Jurkat, Clone E6-1 (cell line): Measurements from ENCODE around the gene CYP4F2.
"Not testable (repeated sequence)": the region's sequence is repeated elsewhere in the genome, so short reads cannot be mapped to it uniquely, and the experiment has no call there.

ENCODE experiments used
- DNase-seq: peaks from one replicate; pipeline ENCODE4 v3.0.0-alpha.2; 2011; ENCODE audit warnings: low read depth, low spot score
- H3K4me3 ChIP-seq: 2 replicates; pipeline ENCODE4 v1.5.1; 2011; ENCODE audit warnings: mild to moderate bottlenecking, low read length, control low read depth, moderate library complexity

The CYP4F2 gene

GRCh38 chr19:15902254-15902653, 4.4 kb upstream of the CYP4F2 start:
- no peak overlapping the region for H3K4me3 ChIP-seq
- DNase-seq, result no peak

DNA sequence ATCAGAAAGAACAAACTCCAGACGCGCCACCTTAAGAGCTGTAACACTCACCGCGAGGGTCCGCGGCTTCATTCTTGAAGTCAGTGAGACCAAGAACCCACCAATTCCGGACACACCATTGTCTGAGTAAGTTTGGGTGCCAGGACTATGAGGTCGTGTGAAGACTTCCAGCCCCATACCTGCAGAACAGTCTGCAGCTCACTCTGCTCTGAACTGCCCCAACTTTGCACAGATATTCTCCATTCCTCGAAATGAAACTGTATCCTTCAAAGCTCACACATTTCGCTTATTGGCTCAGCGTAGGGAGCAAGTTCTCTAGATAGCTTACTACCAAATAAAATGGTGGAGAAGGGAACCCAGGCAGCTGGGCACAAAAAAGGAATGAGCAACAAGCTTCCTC, 2.6 kb upstream of the CYP4F2 start:
- no peak for DNase-seq
- H3K4me3 ChIP-seq, result peak overlapping the region; percentile 13

DNA sequence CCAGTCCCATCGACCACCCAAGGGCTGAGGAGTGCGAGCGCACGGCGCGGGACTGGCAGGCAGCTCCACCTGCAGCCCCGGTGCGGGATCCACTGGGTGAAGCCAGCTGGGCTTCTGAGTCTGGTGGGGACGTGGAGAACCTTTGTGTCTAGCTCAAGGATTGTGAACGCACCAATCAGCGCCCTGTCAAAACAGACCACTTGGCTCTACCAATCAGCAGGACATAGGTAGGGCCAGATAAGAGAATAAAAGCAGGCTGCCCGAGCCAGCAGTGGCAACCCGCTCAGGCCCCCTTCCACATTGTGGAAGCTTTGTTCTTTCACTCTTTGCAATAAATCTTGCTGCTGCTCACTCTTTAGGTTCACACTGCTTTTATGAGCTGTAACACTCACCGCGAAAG, 2.2 kb upstream of the CYP4F2 start:
- H3K4me3 ChIP-seq, DNase-seq: not testable (repeated sequence)

GRCh38 chr19:15899561-15899960, 1.7 kb upstream of the CYP4F2 start:
- H3K4me3 ChIP-seq, DNase-seq: not testable (repeated sequence)

DNA sequence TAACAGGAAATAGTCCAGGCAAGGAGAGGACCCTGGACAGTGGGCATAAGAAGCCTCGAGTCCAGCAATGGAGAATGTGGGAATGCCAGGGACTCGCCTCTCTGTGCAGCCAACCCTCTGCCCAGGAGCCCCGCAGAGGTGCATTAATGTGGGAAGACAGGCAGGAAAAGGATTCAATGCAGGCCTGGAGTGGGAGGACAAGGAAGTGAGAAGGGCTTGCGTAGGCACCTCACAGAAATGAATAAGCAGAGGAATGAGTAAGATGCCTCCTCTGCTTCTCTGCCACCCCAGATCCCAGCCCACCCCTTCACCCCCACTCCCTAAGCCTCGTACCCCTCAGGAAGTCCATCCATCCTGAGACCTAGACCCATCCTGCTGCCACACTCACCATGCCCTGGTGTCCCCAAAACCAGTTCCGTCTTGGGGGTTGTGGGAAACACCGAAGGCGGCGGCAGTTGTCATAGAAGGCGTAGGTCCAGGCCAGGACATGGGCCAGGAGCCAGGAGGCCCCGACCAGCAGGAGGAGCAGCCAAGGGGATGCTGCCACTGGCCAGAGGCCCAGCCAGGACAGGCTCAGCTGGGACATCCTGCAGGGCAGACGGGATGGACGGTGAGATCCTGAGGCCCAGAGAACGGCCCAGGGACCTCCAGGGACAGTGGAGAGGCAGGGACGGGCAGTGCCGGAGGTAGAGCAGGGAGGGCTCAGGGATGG, 692 bp downstream of the CYP4F2 start:
- DNase-seq, result no peak
- no peak overlapping the region for H3K4me3 ChIP-seq

DNA sequence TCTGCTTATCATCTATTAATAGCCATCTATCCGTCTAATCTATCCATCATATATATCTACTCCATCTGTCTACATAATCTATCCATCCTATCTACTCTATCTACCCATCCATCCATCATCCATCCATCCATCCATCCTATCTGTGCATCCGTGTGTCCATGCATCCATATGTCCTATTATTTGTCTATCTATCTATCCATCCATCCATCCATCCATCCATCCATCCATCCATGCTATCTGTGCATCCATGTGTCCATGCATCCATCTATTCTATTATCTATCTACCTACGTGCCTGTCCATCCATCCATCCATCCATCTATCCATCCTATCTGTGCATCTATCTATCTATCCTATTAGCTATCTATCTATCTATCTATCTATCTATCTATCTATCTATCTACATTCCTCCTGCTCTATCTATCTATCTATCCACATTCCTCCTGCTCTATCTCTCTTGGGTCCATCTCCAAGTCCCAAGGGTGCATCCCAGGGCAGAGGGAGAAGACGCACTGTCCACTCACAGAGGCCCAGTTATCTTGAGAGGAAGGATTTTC, 1.9 kb downstream of the CYP4F2 start:
- DNase-seq, result no peak

DNA sequence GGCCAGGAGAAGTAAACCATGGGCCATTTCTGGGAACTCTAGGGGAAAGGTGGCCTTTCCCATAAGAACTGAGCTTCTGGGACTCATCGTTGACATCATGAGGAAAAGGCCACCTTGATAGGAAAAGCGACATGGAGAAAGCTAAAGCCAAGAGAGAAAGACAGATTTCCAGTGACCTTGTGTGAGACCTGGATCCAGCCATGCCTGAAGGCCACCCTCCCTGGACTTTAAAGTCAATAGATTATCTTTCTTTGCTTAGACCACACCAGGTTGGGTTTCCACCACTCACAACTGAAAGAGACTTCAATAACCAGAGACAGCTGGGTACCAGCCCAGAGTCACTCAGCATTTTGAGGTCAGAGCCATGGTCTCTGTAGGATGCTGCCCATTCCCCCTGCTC, 3.5 kb downstream of the CYP4F2 start:
- no peak for DNase-seq
- no peak overlapping the region for H3K4me3 ChIP-seq

More for the DNA sequence above, 1.9 kb downstream of the CYP4F2 start:
- H3K4me3 ChIP-seq, result no peak overlapping the region

DNA sequence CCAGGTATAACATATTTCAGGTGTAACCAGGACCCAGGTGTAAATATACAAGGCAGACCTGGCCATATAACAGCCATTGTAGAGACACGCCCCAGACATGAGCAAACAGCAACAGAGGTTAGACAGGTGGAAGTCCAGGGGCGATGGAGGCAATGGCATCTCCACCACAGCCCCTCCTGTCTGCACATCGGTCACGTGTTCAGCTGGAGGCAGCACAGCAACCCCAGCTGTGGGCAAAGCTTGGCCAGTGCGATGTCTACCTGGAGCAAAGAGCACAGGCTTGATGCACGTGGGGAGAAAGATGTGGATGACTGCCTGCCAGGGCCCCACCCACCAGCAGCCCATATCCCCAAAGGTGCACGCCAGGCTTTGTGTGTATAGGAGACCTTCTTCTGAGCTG, 4.4 kb downstream of the CYP4F2 start:
- DNase-seq, result no peak
- H3K4me3 ChIP-seq, result no peak overlapping the region

DNA sequence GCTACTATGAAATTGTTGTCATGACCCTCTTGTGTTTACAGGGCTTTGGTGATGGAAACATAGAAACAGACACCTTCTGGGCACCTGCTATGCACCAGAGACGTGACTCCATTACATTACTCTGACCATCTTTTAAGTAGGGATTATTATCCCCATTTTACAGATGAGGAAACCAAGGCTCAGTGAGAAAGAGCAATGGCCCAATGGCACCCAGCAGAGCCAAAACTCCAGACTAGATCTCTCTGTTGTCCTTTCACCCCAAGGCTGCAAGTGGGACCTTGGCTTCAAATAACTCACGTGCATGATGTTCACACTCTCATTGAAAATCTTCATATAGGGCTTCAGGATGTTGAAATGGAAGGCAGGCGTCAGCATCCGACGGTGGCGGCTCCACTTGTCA, 5.9 kb downstream of the CYP4F2 start:
- DNase-seq, result no peak
- H3K4me3 ChIP-seq, result no peak overlapping the region

DNA sequence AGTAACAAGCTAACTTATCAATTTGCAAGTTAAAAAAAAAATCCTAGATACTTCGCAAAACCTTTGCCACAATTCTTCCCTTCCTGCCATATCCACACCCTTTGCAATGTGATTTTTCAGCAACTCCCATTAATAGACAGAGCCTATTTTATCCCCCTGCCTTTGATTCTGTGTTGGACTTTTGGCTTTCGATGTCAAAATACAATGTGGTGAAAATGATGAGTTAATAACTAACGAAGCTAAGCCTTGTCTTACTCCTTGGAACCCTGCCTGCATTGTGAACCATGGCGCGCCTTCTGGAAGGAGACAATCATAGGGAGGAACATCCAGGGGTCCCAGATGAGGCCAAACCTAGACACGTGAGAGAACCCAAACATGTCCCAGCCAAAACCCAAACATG, 6.4 kb downstream of the CYP4F2 start:
- H3K4me3 ChIP-seq, result no peak overlapping the region
- no peak for DNase-seq

DNA sequence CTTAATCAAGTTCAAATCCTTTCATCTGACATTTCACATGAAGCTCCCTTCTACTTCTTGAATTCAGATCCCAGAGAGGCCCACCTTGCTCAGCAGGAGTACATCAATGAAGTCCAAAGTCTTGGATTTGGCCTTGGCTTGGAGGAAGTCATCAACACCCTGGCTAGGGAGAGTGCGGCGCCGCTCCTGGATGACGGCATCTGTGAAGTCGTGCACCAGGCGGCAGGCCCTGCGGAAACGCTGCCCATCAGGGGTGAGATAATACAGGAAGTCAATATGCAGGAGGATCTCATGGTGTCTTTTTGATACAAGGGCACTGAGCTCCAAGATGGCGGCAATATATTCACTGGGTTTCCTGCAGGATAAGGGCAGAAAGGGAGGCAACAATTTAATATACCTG, 8.5 kb downstream of the CYP4F2 start:
- DNase-seq, H3K4me3 ChIP-seq: not testable (repeated sequence)

GRCh38 chr19:15885919-15886318, 12.0 kb downstream of the CYP4F2 start:
- no peak overlapping the region for H3K4me3 ChIP-seq
- DNase-seq, result no peak

GRCh38 chr19:15885167-15885566, 12.7 kb downstream of the CYP4F2 start:
- DNase-seq, result no peak
- no peak overlapping the region for H3K4me3 ChIP-seq

GRCh38 chr19:15883329-15883728, 14.5 kb downstream of the CYP4F2 start:
- DNase-seq, H3K4me3 ChIP-seq: not testable (repeated sequence)

GRCh38 chr19:15874821-15875474, 22.9 kb downstream of the CYP4F2 start:
- DNase-seq, result peak; percentile 92
- no peak overlapping the region for H3K4me3 ChIP-seq

DNA sequence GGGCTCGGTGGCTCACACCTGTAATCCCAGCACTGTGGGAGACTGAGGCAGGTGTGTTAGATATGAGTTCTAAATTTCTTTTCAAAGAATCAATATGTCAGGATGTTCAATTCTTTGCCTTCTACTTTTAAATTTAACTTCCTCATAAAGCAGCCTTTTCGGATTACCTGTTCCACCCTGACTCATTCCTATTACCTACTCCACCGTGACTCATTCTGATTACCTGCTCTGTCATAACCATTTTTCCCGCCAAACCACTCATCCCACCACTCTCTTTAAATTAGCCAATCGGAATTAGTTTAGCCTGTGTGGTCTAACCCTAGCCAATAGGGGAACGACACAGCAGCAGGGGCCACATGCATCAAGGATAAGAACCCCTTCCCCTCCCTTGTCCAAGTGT, 24.1 kb downstream of the CYP4F2 start:
- not testable (repeated sequence) for DNase-seq, H3K4me3 ChIP-seq

GRCh38 chr19:15871570-15871969, 26.3 kb downstream of the CYP4F2 start:
- DNase-seq, result peak; percentile 84
- peak overlapping the region; percentile 8 for H3K4me3 ChIP-seq

DNA sequence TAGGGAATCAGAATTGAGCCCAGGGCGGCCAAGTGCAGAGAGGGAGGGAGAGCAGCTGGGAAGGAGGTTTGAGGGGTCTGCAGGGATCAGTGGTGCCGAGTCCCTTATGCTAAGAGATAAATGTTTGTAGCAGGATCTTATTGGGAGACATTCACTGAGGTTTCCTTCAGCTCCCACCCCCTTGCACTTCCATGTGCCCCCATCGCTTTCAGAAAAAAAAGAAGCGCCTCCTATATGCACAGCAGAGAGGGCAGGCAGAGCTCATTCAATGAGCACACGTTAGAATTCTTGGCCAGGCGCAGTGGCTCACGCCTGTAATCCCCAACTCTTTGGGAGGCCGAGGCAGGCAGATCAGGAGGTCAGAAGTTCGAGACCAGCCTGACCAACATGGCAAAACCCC, 28.0 kb downstream of the CYP4F2 start:
- H3K4me3 ChIP-seq, result no peak overlapping the region
- no peak for DNase-seq

GRCh38 chr19:15869109-15869555, 28.7 kb downstream of the CYP4F2 start:
- peak; percentile 86 for DNase-seq

DNA sequence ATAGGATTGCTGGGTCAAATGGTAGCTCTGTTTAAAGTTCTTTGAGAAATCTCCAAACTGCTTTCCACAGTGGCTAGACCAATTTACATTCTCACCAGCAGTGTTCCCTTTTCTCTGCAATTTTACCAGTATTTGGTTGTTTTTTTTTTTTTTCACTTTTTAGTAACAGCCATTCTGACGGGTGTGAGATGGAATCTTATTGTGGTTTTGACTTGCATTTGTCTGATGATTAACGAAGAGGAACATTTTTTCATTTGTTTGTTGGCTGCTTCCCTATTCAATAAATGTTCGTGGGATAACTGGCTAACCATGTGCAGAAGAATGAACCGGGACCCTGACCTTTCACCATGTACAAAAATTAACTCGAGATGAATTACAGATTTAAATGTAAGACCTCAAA, 31.2 kb downstream of the CYP4F2 start:
- no peak overlapping the region for H3K4me3 ChIP-seq

More at GRCh38 chr19:15869109-15869555, 28.7 kb downstream of the CYP4F2 start:
- H3K4me3 ChIP-seq, result no peak overlapping the region

More for the DNA sequence above, 31.2 kb downstream of the CYP4F2 start:
- no peak for DNase-seq
